ENCODE data around the gene LNX1.

DNA sequence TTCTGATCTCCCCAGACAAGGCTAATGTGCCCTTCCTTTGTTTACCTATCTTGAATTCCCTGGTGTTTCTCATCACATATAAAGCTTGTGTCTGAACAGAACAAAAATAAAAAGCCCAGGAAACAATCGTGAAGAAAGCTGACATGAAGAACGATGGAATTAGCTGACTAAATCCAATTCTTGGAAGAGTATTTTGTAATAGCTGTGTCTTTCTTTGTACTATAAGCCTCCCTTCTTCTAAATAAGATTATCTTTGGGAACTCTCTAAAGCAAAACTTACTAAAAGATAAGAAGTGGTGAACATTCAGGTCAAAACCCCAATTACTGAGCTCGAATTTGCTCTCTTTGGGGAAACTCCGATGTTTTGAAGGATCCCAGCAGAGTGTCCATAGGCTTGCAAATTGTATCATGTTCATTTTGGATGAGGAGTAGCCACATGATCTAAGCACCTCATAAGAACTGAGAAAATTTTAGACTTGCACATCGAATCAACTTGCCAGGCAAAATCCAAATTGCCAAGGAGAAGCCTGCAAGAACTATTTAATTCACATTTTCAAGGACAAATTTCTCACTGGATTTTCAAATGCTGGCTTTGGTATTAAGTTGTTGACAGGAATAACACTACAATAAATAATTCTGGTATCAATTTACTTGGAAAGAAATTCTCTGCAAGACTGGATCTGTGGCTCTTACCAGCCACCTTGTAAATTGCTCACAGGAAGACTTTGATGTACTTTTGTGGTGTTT, 106.2 kb downstream of the LNX1 start:
- TF ChIP-seq YY1 (IDR thresholded peaks at IDR 0.05; ENCODE audit: insufficient read depth, insufficient read length) (no peak), ZNF274 (IDR thresholded peaks at IDR 0.05; ENCODE audit: low read depth, low read length) (no peak)
